NCI-H187 (cell line): Measurements from ENCODE around the gene ITGA4.

Source experiments
- DNase-seq, 2 experiments: peaks; one replicate each; lab custom pipeline; 2025; lab: John Stamatoyannopoulos, UW

ITGA4 gene

GRCh38 chr2:181575024-181575649, 118.0 kb downstream of the ITGA4 start:
- DNase-seq = no peak

GRCh38 chr2:181575650-181576025, 118.5 kb downstream of the ITGA4 start:
- no peak for DNase-seq

DNA sequence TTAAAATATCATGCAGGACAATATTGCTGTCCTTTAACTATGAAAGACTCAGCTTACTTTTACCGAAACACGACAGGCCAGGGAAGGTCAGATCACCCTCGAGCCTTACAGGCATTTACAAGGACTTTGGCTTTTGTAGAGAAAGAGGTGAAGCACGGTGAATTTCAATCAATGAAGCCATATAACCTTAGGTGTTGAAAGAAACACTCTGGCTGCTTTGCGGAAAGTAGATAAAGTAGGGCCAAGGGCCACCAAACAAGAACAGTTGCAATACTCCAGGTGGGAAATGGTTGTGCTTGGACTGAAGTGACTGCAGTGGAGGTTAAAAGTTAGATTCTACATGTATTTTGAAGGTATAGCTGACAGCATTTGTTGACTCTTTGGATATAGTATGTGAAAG, 119.2 kb downstream of the ITGA4 start:
- no peak for DNase-seq

- no peak for DNase-seq
These were observed 121.6 kb downstream of the ITGA4 start for GRCh38 chr2:181578829-181579228.

- DNase-seq = no peak
These were observed 124.3 kb downstream of the ITGA4 start for GRCh38 chr2:181581534-181581933.

GRCh38 chr2:181585732-181586131, 128.5 kb downstream of the ITGA4 start:
- DNase-seq = no peak
